A549 (cell line): ENCODE results near the gene SLC46A1.

Experiments
- CEBPB ChIP-seq, 2 experiments: fragments of >200 bp in 1 of 2; sonication (Bioruptor Twin) in 1 of 2; formaldehyde crosslinking in 1 of 2; IDR thresholded peaks; 2 replicates each; pipeline ENCODE4 v1.6.1; 2012 to 2016
- CTCF ChIP-seq: fragments of >200 bp; sonication (Bioruptor Twin); formaldehyde crosslinking; IDR thresholded peaks from 3 replicates; pipeline ENCODE4 v1.5.1; 2016
- EP300 ChIP-seq, 2 experiments: fragments of >200 bp; sonication (Bioruptor Twin); formaldehyde crosslinking; IDR thresholded peaks; 2 replicates in 1 of 2; 3 replicates in 1 of 2; pipeline ENCODE4 v1.6.1; 2016 to 2017
- HDAC2 ChIP-seq: fragments of 200-600 bp; sonication (generic); IDR thresholded peaks from 2 replicates; pipeline ENCODE4 v1.6.1; 2016
- HEYL ChIP-seq: fragments of 250-450 bp; sonication (Bioruptor Pico); IDR thresholded peaks from 2 replicates; pipeline ENCODE4 v1.8.0; 2021; ENCODE audit warnings: mild to moderate bottlenecking, moderate library complexity
- JUNB ChIP-seq: fragments of >200 bp; sonication (Bioruptor Twin); formaldehyde crosslinking; IDR thresholded peaks from 2 replicates; pipeline ENCODE4 v1.6.1; 2016
- MAX ChIP-seq: IDR thresholded peaks from 2 replicates; pipeline ENCODE4 v1.6.1; 2012
- NPAS2 ChIP-seq: fragments of 250-450 bp; sonication (Bioruptor Pico); IDR thresholded peaks from 2 replicates; pipeline ENCODE4 v1.8.0; 2022; ENCODE audit warnings: mild to moderate bottlenecking, moderate library complexity, borderline replicate concordance
- NR3C1 ChIP-seq: fragments of >200 bp; sonication (Bioruptor Twin); formaldehyde crosslinking; IDR thresholded peaks from 3 replicates; pipeline ENCODE4 v1.6.1; 2017
- POLR2A ChIP-seq: IDR thresholded peaks from 2 replicates; pipeline ENCODE4 v1.6.1; 2012; ENCODE audit warnings: mild to moderate bottlenecking, low read length
- RCOR1 ChIP-seq: fragments of 150-350 bp; IDR thresholded peaks from 2 replicates; pipeline ENCODE4 v1.6.1; 2014; ENCODE audit warnings: antibody characterized with exemption, low read length, low read depth
- TF ChIP-seq, protein P1 (sequence below): fragments of 450-650 bp; IDR thresholded peaks from 2 replicates; pipeline ENCODE4 v1.6.1; 2014; ENCODE audit warnings: antibody characterized with exemption
- TF ChIP-seq, protein P2 (sequence below): fragments of 250-450 bp; sonication (Bioruptor Pico); IDR thresholded peaks from 2 replicates; pipeline ENCODE4 v1.5.0; 2021; ENCODE audit warnings: mild to moderate bottlenecking, moderate library complexity, borderline replicate concordance

- TF ChIP-seq MAX = no peak
- TF ChIP-seq CTCF = no peak
- TF ChIP-seq HDAC2 = no peak
- TF ChIP-seq, protein P1, sequence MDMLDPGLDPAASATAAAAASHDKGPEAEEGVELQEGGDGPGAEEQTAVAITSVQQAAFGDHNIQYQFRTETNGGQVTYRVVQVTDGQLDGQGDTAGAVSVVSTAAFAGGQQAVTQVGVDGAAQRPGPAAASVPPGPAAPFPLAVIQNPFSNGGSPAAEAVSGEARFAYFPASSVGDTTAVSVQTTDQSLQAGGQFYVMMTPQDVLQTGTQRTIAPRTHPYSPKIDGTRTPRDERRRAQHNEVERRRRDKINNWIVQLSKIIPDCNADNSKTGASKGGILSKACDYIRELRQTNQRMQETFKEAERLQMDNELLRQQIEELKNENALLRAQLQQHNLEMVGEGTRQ = no peak
- no peak for TF ChIP-seq JUNB
- no peak for TF ChIP-seq POLR2A
- TF ChIP-seq NR3C1 = no peak
- TF ChIP-seq EP300 (IDR thresholded peaks at IDR 0.05) = no peak
- TF ChIP-seq RCOR1 = no peak
- no peak for TF ChIP-seq HEYL (CRISPR knock-in tag)
- TF ChIP-seq, protein P2, sequence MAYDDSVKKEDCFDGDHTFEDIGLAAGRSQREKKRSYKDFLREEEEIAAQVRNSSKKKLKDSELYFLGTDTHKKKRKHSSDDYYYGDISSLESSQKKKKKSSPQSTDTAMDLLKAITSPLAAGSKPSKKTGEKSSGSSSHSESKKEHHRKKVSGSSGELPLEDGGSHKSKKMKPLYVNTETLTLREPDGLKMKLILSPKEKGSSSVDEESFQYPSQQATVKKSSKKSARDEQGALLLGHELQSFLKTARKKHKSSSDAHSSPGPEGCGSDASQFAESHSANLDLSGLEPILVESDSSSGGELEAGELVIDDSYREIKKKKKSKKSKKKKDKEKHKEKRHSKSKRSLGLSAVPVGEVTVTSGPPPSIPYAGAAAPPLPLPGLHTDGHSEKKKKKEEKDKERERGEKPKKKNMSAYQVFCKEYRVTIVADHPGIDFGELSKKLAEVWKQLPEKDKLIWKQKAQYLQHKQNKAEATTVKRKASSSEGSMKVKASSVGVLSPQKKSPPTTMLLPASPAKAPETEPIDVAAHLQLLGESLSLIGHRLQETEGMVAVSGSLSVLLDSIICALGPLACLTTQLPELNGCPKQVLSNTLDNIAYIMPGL (CRISPR knock-in tag) = no peak
- no peak for TF ChIP-seq CEBPB (IDR thresholded peaks at IDR 0.05)
- TF ChIP-seq NPAS2 (CRISPR knock-in tag) = no peak
Observed at GRCh38 chr17:28402224-28402630, 3.8 kb downstream of the SLC46A1 start.
